ACC112 (cell line): ENCODE results near the gene RMND1.

Experiments used
- H2AFZ ChIP-seq: fragments of 200-600 bp; sonication (generic); one replicate; pipeline ENCODE4 v1.6.0; 2017; ENCODE audit warnings: antibody characterized with exemption, low read length; ENCODE audit not compliant: unreplicated experiment
- H3K27ac ChIP-seq: fragments of 200-600 bp; sonication (generic); 2 replicates; pipeline ENCODE4 v1.5.1; 2014; ENCODE audit warnings: low read depth, mild to moderate bottlenecking, antibody characterized with exemption, low read length, moderate library complexity
- H3K27me3 ChIP-seq: fragments of 200-600 bp; sonication (generic); 2 replicates; pipeline ENCODE4 v1.6.1; 2014; ENCODE audit warnings: mild to moderate bottlenecking, antibody characterized with exemption, low read length, moderate library complexity, mixed read lengths; ENCODE audit not compliant: insufficient read depth
- H3K36me3 ChIP-seq: fragments of 200-600 bp; sonication (generic); 2 replicates; pipeline ENCODE4 v1.6.1; 2016; ENCODE audit warnings: mild to moderate bottlenecking, antibody characterized with exemption, low read length, moderate library complexity, mixed read lengths; ENCODE audit not compliant: insufficient read depth
- H3K4me1 ChIP-seq: fragments of 200-600 bp; sonication (generic); one replicate; pipeline ENCODE4 v1.6.1; 2016; ENCODE audit warnings: low read length, mixed read lengths; ENCODE audit not compliant: insufficient read depth, unreplicated experiment, control insufficient read depth
- H3K4me3 ChIP-seq: fragments of 200-600 bp; sonication (generic); 2 replicates; pipeline ENCODE4 v1.5.1; 2014; ENCODE audit warnings: mild to moderate bottlenecking, low read depth, low read length
- H3K79me2 ChIP-seq: fragments of 200-600 bp; sonication (generic); one replicate; pipeline ENCODE4 v1.6.0; 2016; ENCODE audit warnings: low read length; ENCODE audit not compliant: control insufficient read depth, unreplicated experiment, insufficient read depth

The RMND1 gene

GRCh38 chr6:151440930-151441329, 11.0 kb downstream of the RMND1 start:
- peak overlapping the region; percentile 25; the same call in 1 of the 2 replicates for H3K27ac ChIP-seq
- H3K36me3 ChIP-seq = peaks cover 6% of the 10 kb centered on the region; the same call in 1 of the 2 replicates
- H3K27me3 ChIP-seq = no peaks in the 10 kb centered on the region
- no peak overlapping the region for H3K4me3 ChIP-seq
- H2AFZ ChIP-seq = no peak overlapping the region
- peaks cover 75% of the 10 kb centered on the region for H3K79me2 ChIP-seq
- H3K4me1 ChIP-seq = peaks cover 61% of the 10 kb centered on the region

GRCh38 chr6:151440498-151440897, 11.4 kb downstream of the RMND1 start:
- Histone ChIP-seq H3K36me3 (peaks cover 6% of the 10 kb centered on the region; the same call in 1 of the 2 replicates), H3K27me3 (no peaks in the 10 kb centered on the region), H3K4me3 (no peak overlapping the region), H3K27ac (peak overlapping the region; percentile 25; the same call in 1 of the 2 replicates), H3K79me2 (peaks cover 78% of the 10 kb centered on the region), H2AFZ (no peak overlapping the region), H3K4me1 (peaks cover 57% of the 10 kb centered on the region)

GRCh38 chr6:151437401-151437800, 14.5 kb downstream of the RMND1 start:
- Histone ChIP-seq H2AFZ (no peak overlapping the region), H3K4me1 (peaks cover 42% of the 10 kb centered on the region), H3K27ac (peak overlapping the region; percentile 96), H3K4me3 (peak overlapping the region; percentile 47), H3K36me3 (peaks cover 6% of the 10 kb centered on the region), H3K27me3 (no peaks in the 10 kb centered on the region), H3K79me2 (peaks cover 53% of the 10 kb centered on the region)

- H3K27me3 ChIP-seq = no peaks in the 10 kb centered on the region
- peaks cover 48% of the 10 kb centered on the region for H3K79me2 ChIP-seq
- H2AFZ ChIP-seq = no peak overlapping the region
- H3K4me3 ChIP-seq = peak overlapping the region; percentile 47
- H3K27ac ChIP-seq = peak overlapping the region; percentile 96
- H3K36me3 ChIP-seq = peaks cover 8% of the 10 kb centered on the region
- peaks cover 39% of the 10 kb centered on the region for H3K4me1 ChIP-seq
These were observed 15.1 kb downstream of the RMND1 start for GRCh38 chr6:151436802-151437201.

GRCh38 chr6:151436300-151436699, 15.6 kb downstream of the RMND1 start:
- peaks cover 43% of the 10 kb centered on the region for H3K79me2 ChIP-seq
- H3K27ac ChIP-seq = peak overlapping the region; percentile 96
- H3K36me3 ChIP-seq = peaks cover 8% of the 10 kb centered on the region

GRCh38 chr6:151434369-151434768, 17.6 kb downstream of the RMND1 start:
- Histone ChIP-seq H2AFZ (no peak overlapping the region), H3K27ac (no peak overlapping the region), H3K4me3 (no peak overlapping the region), H3K79me2 (peaks cover 28% of the 10 kb centered on the region), H3K4me1 (peaks cover 24% of the 10 kb centered on the region), H3K27me3 (no peaks in the 10 kb centered on the region), H3K36me3 (peaks cover 21% of the 10 kb centered on the region)

More at GRCh38 chr6:151436300-151436699, 15.6 kb downstream of the RMND1 start:
- H2AFZ ChIP-seq = no peak overlapping the region
- peaks cover 34% of the 10 kb centered on the region for H3K4me1 ChIP-seq
- peak overlapping the region; percentile 47; the same call in 1 of the 2 replicates for H3K4me3 ChIP-seq
- H3K27me3 ChIP-seq = no peaks in the 10 kb centered on the region

GRCh38 chr6:151432651-151433050, 19.3 kb downstream of the RMND1 start:
- Histone ChIP-seq H3K27ac (no peak overlapping the region), H3K36me3 (peaks cover 31% of the 10 kb centered on the region), H2AFZ (no peak overlapping the region), H3K79me2 (peaks cover 14% of the 10 kb centered on the region), H3K27me3 (no peaks in the 10 kb centered on the region), H3K4me1 (peaks cover 15% of the 10 kb centered on the region), H3K4me3 (no peak overlapping the region)

- Histone ChIP-seq H3K4me1 (peaks cover 1% of the 10 kb centered on the region), H3K27me3 (no peaks in the 10 kb centered on the region), H2AFZ (no peak overlapping the region), H3K36me3 (peaks cover 35% of the 10 kb centered on the region), H3K79me2 (peaks cover 7% of the 10 kb centered on the region), H3K4me3 (no peak overlapping the region), H3K27ac (no peak overlapping the region)
These were observed 20.6 kb downstream of the RMND1 start for GRCh38 chr6:151431337-151431736.

- H3K79me2 ChIP-seq = peaks cover 5% of the 10 kb centered on the region
- no peaks in the 10 kb centered on the region for H3K27me3 ChIP-seq
- H2AFZ ChIP-seq = no peak overlapping the region
- peaks cover 35% of the 10 kb centered on the region for H3K36me3 ChIP-seq
- no peaks in the 10 kb centered on the region for H3K4me1 ChIP-seq
- H3K27ac ChIP-seq = no peak overlapping the region
- H3K4me3 ChIP-seq = no peak overlapping the region
These were observed 21.0 kb downstream of the RMND1 start for GRCh38 chr6:151430886-151431285.

GRCh38 chr6:151428093-151428735, 23.7 kb downstream of the RMND1 start:
- H3K4me3 ChIP-seq = no peak overlapping the region
- H3K4me1 ChIP-seq = no peaks in the 10 kb centered on the region
- H3K27ac ChIP-seq = no peak overlapping the region
- peaks cover 47% of the 10 kb centered on the region for H3K36me3 ChIP-seq
- no peaks in the 10 kb centered on the region for H3K79me2 ChIP-seq
- no peaks in the 10 kb centered on the region for H3K27me3 ChIP-seq
- H2AFZ ChIP-seq = no peak overlapping the region

GRCh38 chr6:151425561-151425960, 26.4 kb downstream of the RMND1 start:
- Histone ChIP-seq H3K4me3 (no peak overlapping the region), H3K4me1 (no peaks in the 10 kb centered on the region), H3K36me3 (peaks cover 54% of the 10 kb centered on the region), H3K27ac (no peak overlapping the region), H3K79me2 (no peaks in the 10 kb centered on the region), H2AFZ (no peak overlapping the region), H3K27me3 (no peaks in the 10 kb centered on the region)
